ENCODE measurements around the gene THUMPD1. TPM values are rescaled to one million over a fixed set of nuclear protein-coding genes. Genes with fewer than 3 reads are reported as not detected.
"Not testable (repeated sequence)": the region's sequence is repeated elsewhere in the genome, so short reads cannot be mapped to it uniquely, and the experiment has no call there.

The THUMPD1 gene
- total RNA-seq, 1 donor: 58.2 TPM

- no peak overlapping the region for H3K4me3 ChIP-seq (ENCODE audit: low read depth, low read length)
- no peak for TF ChIP-seq CTCF (IDR thresholded peaks at IDR 0.05; ENCODE audit: insufficient read depth, low read length)
- DNase-seq (ENCODE audit: low read depth): no peak
Measured at GRCh38 chr16:20773679-20774078, 32.1 kb upstream of the THUMPD1 start.

- TF ChIP-seq CTCF (IDR thresholded peaks at IDR 0.05; ENCODE audit: insufficient read depth, low read length): no peak
- no peak overlapping the region for H3K4me3 ChIP-seq (ENCODE audit: low read depth, low read length)
- no peak for DNase-seq (ENCODE audit: low read depth)
Measured at GRCh38 chr16:20768818-20769217, 27.2 kb upstream of the THUMPD1 start.

GRCh38 chr16:20768121-20768520 lies 26.5 kb upstream of the THUMPD1 start:
- no peak overlapping the region for H3K4me3 ChIP-seq (ENCODE audit: low read depth, low read length)
- TF ChIP-seq CTCF (IDR thresholded peaks at IDR 0.05; ENCODE audit: insufficient read depth, low read length): no peak
- no peak for DNase-seq (ENCODE audit: low read depth)

- no peak for TF ChIP-seq CTCF (IDR thresholded peaks at IDR 0.05; ENCODE audit: insufficient read depth, low read length)
- DNase-seq (ENCODE audit: low read depth): no peak
- no peak overlapping the region for H3K4me3 ChIP-seq (ENCODE audit: low read depth, low read length)
Measured at GRCh38 chr16:20767577-20767976, 26.0 kb upstream of the THUMPD1 start.

- DNase-seq (ENCODE audit: low read depth): no peak
- no peak overlapping the region for H3K4me3 ChIP-seq (ENCODE audit: low read depth, low read length)
- TF ChIP-seq CTCF (IDR thresholded peaks at IDR 0.05; ENCODE audit: insufficient read depth, low read length): no peak
Measured at GRCh38 chr16:20766294-20766693, 24.7 kb upstream of the THUMPD1 start.

GRCh38 chr16:20765732-20766131 lies 24.1 kb upstream of the THUMPD1 start:
- no peak for TF ChIP-seq CTCF (IDR thresholded peaks at IDR 0.05; ENCODE audit: insufficient read depth, low read length)
- H3K4me3 ChIP-seq (ENCODE audit: low read depth, low read length): no peak overlapping the region
- DNase-seq (ENCODE audit: low read depth): no peak

GRCh38 chr16:20764448-20764847 lies 22.8 kb upstream of the THUMPD1 start:
- H3K4me3 ChIP-seq (ENCODE audit: low read depth, low read length); DNase-seq (ENCODE audit: low read depth): not testable (repeated sequence)

Data from fibroblast of the aortic adventitia (primary cell).